GM13977 (cell line): ENCODE data around the gene NTN5.

Source experiments
- DNase-seq: peaks from one replicate; pipeline ENCODE4 v3.0.0; 2012; ENCODE audit warnings: low spot score
- CTCF ChIP-seq: IDR thresholded peaks from 2 replicates; pipeline ENCODE4 v1.5.1; 2012; ENCODE audit warnings: mild to moderate bottlenecking, control low read depth; ENCODE audit not compliant: insufficient read depth; ENCODE audit errors: extremely low read depth, missing control alignments
- in situ Hi-C: fragments of 300-500 bp; cut with MboI; formaldehyde crosslinking; loops from one replicate; pipeline ENCODE4 v1.12.0; 2022; ENCODE audit warnings: low sequenced_read_pairs, low pct_unique_long_range_greater_than_20kb, mixed read lengths, inconsistent platforms; ENCODE audit not compliant: unreplicated experiment

NTN5 gene

GRCh38 chr19:48630296-48631063 lies 42.3 kb downstream of the NTN5 start:
- in situ Hi-C loops, result loop anchor here (25.0 kb wide), 1 partner anchor 332 kb away; the partner anchor contains the start of genes BAX and FTL
- no peak for TF ChIP-seq CTCF
- no peak for DNase-seq

GRCh38 chr19:48629599-48630295 lies 43.1 kb downstream of the NTN5 start:
- TF ChIP-seq CTCF, result no peak
- in situ Hi-C loops, result loop anchor here (25.0 kb wide), 1 partner anchor 333 kb away; the partner anchor contains the start of genes BAX and FTL
- no peak for DNase-seq

GRCh38 chr19:48629297-48629598 lies 43.6 kb downstream of the NTN5 start:
- DNase-seq, result no peak
- in situ Hi-C loops, result loop anchor here (25.0 kb wide), 1 partner anchor 333 kb away; the partner anchor contains the start of genes BAX and FTL

GRCh38 chr19:48628486-48629296 lies 44.1 kb downstream of the NTN5 start:
- in situ Hi-C loops, result loop anchor here (25.0 kb wide), 1 partner anchor 334 kb away; the partner anchor contains the start of genes BAX and FTL
- no peak for DNase-seq
- no peak for TF ChIP-seq CTCF

More at GRCh38 chr19:48629297-48629598, 43.6 kb downstream of the NTN5 start:
- no peak for TF ChIP-seq CTCF

GRCh38 chr19:48627865-48628314 lies 44.9 kb downstream of the NTN5 start:
- no peak for TF ChIP-seq CTCF
- in situ Hi-C loops, result loop anchor here (25.0 kb wide), 1 partner anchor 334 kb away; the partner anchor contains the start of genes BAX and FTL

More at GRCh38 chr19:48627865-48628314, 44.9 kb downstream of the NTN5 start:
- DNase-seq, result no peak
